ENCODE data around the gene FAM83G. TPM values are rescaled to one million over a fixed set of nuclear protein-coding genes. Genes with fewer than 3 reads are reported as not detected.

The FAM83G gene
- polyA plus RNA-seq, 4 donors = 6.7 to 8.6 (median 7.7) TPM

DNA sequence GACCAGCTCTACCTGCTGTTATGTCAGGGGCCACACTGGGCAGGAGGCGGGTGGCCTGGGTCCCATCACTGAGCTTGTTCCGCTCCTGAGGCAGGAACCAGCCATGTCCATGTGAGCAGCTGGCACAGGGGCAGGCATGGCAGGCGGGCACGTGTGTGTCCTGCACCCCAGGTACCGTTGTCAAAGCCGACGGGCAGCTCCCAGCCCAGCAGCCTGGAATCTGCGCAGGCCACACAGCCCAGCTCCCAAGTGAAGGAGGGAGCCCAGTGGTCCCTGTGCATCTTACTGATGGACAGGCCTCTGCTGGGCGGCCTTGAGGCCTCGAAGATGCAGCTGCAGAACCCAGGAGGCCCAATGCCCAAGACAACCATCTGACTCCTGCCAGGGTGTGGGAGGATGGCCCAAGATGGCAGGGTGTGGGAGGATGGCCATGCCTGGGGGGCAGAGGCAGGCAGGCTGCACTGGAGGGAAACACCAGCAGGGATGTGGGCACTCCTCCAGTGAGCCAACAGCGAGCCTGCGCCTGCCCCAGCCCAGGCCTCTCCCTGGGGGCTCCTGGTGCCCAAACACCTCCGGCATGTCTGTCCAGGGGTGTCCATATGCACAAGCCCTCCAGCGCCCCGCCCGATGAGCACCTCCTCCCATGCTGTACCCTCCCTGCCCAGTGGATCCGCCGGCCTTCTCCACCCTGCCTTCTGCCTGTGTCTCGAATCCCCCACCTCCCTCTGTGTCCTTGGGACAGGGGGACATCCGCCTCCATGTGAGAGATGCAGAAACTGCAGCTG, 12.8 kb downstream of the FAM83G start:
- no peak for DNase-seq (ENCODE audit: low read depth in 4 of 4, low spot score in 2 of 4)

DNA sequence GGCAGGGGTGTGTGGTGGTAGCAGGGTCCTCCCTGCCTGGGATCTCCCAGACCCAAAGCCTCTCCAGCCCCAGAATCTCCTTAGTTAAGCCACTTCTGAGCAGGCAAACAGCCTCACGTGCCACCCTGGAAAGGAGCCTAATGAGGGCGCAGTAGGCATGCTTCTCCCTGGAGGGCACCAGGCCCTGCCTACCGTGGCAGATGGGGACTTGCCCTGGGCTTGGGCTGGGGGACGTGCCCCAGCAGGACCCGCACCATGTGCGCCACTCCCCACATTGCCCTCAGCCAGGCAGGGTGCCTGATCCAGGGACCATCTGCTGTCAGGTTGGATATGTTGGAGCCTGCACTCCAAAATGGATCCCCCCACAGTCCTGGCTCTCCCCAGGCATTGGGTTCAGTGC, 14.2 kb downstream of the FAM83G start:
- no peak for DNase-seq (ENCODE audit: low read depth in 4 of 4, low spot score in 2 of 4)

DNA sequence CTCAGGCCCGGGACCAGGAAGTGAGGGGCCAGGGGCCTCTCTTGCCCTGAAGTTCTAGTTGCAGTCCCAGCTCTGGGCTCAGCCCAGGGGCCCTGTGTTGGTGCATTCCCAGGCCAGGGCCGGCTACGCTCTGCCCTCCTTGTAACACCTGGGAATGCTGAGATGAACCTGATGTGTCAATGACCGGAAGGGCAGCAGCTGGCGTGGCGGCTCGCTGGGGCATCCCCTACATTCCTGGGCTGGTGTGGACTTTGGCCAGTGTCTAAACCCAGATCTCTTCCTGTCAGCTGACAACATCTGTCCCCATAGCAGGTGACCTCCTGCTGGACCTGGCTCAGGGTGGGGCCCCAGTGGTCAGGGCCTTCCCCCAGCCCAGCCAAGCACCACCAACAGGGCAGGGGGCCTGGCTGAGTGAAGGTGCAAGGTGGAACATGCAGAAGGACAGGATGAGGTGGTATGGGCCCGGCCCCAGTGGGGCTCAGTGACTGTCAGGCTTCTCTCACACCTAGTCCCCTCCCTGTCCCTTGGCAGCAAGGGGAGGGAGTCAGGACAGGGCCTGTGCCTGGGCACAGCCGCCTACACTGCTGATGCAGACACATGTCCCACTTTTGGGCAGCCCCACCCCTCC, 15.9 kb downstream of the FAM83G start:
- no peak for DNase-seq (ENCODE audit: low read depth in 4 of 4, low spot score in 2 of 4)

DNA sequence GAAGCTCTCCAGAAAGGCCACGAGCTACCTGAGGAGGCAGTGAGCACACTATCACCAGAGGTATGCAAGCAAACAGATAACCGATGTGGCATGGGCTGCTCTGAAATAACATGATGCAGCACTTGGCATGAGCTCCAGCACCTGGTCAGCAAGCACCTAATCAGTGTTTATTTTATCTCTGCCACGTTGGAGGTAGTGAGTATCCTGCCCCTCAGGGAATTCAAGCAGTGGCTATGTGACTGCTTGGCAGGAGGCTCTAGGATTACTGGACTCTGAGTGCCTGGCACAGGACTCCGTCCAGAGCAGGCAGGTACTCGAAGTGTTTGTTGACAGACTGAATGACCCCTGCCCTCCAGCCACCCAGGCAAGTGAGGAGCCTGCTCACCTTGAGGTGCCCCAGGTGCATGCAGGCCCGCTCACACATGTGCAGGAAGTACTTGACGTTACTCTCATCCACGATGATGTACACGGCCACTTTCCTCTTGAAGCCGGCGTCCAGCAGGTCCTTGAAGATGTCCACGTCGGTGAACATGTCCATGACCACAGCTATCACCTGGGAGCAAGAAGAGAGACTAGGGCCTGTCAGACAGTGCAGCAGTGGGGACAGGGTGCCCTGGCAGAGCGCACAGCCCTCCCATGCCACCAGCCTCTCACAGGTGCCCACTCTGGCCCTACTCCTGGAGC, 16.6 kb downstream of the FAM83G start:
- DNase-seq (ENCODE audit: low read depth in 4 of 4, low spot score in 2 of 4) = no peak

DNA sequence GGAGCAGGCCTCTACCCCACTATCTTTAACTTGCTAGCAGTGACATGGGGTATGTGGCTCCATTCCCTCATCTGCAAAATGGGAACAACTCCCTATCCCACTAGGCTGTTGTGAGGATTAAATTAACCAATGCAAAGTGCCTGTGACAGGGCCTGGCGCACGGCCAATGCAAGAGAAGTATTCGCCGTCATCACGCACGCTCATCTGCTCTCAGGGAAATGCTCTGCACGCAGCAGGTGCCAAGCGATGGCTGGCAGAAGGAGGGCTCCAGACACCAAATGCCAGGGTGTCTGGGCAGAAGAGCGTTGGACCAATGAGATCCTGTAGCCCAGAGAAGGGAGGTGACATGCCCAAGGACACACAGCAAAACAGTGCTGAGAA, 17.3 kb downstream of the FAM83G start:
- DNase-seq (ENCODE audit: low read depth in 4 of 4, low spot score in 2 of 4) = no peak

DNA sequence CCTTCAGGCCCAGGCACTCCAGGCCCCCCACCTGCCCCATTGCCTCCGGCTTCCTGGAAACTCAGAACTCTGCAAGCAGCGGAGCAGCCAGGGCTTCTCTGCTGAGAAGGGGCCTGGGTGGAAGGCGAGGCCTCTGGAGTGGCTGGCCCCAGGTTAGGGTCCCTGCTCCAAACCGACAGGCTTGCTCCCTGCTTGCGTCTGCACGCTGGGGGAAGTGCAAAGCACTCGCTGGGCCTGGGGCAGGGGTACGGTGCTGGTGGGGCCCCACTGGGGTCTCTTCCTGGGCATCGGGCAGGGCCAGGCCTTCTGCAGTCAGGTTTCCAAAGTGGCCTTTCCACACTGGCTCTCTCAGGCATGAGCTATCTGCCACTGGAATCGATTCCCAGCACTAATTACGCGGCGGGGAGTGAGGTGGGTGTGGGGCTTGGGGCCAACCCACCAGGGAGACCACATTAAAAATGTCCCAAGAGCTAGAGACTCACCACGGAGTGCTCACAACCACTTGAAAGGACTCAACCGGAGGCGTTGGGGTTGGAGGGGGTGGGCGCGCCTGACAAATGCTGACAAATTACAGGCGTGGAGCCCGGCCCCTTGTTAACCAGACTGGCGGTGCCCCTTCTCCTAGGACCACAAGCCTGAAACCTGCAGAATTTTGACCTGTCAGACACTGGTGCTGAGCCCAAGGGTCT, 17.9 kb downstream of the FAM83G start:
- DNase-seq (ENCODE audit: low read depth in 4 of 4, low spot score in 2 of 4) = no peak

DNA sequence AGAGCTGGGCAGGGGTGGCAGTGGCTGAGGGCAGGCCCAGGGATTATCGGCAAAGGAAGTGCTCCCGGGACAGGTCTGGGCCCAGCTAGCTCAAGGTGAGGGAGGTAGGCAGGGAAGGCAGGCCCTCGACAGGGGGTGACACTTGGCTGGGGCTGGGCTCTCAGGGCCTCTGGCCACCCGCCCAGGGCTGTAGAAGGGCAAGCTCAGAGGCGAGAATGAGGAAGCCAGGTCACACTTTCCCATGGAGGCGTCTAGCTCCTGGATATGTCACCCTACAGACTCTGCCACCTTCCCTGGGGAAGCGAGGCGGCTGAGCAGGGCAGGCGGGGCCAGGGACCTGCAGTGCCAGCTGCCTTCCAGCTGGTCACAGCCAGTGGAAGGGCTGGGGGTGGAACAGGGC, 19.1 kb downstream of the FAM83G start:
- DNase-seq (ENCODE audit: low read depth in 4 of 4, low spot score in 2 of 4) = no peak

DNA sequence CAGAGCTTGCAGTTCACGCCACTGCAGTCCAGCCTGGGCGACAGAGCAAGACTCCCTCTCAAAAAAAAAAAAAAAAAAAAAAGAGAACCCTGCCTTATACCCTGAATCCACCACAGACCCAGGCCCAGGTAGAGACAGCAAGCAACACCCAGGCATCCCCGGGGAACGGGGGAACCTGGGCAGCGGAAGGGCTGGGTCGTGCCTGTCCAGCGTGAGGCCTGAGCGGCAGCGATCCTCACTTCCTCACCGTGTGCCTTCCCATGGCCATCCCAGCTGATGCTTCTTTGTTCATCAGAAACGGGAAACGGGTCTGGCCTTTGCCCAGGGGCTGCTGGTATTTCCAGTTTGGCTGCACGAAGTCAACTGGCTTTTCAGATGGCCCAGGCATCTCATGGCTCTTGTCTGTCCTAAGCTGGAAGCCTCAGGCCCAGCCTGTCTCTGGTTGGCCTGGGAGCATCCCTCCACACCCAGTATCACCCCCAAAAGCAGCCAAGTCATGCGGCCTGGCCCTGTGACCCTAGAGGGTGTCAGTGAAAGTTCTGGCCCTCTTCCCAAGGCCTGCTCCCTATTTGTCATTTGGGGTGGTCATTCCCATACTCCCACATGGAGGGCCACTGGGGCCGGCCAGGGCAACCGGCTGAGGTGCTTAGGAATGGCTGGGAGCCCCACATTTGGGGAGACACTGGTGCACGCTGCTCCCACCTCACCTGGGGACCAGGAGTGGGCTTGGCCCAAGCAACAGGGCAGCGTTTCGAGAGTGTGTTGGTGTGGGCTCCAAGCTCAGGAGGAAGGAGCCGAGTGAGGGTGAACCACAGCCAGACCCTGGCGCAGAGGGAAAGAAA, 20.1 kb downstream of the FAM83G start:
- no peak for DNase-seq (ENCODE audit: low read depth in 4 of 4, low spot score in 2 of 4)

DNA sequence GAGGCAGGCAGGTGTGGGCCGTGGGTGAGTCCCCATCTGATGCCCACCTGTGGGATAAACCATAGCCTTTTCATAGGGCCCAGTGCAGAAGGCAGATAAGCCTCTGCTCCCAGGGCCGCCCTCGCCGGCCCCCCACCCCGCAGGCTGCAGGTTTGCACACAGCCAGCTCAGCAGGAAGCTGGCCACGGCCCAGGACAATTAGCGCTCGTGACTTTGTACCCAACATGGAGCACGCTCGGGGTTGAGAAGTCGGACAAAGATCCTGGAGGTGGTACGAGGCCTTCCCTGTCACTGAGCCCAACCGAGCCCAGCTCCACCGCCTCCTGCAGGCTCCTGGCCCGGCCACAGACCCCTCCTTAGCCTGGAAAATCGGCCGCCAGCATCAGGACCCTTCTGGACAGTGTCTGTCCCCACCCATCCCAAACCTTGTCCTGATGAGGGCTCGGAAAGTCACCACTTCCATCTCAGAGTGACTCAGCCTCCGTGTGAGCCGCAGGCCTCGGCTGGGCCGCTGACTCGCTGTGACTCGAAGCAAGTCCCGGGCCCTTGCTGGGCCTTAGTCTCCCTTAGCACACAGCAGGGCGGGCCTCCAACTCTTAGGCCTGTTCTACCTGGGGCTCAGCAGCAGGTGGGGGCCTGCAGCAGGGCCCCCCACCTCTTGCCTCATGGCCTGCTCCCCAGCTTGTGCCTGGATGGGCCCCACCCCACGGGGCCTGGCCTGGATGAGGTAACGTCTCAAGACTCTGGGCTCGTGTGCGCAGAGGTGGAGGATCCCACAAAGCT, 22.7 kb downstream of the FAM83G start:
- no peak for DNase-seq (ENCODE audit: low read depth in 4 of 4, low spot score in 2 of 4)

DNA sequence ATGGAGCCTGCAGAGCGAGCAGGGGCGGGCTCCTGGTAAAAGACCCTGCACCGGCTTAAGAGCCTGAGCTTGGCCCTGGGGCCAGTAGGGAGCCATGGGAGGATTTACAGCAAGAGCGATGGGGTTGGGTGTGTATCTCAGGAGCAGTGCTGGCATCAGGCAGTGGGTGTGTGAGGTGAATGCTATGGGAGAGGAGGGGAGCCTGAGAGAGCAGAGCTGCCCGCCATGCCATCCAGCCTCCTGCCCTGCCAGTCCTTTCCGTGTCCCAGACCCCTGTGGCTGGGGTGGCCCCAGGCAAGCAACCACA, 23.3 kb downstream of the FAM83G start:
- DNase-seq (ENCODE audit: low read depth in 4 of 4, low spot score in 2 of 4) = no peak

DNA sequence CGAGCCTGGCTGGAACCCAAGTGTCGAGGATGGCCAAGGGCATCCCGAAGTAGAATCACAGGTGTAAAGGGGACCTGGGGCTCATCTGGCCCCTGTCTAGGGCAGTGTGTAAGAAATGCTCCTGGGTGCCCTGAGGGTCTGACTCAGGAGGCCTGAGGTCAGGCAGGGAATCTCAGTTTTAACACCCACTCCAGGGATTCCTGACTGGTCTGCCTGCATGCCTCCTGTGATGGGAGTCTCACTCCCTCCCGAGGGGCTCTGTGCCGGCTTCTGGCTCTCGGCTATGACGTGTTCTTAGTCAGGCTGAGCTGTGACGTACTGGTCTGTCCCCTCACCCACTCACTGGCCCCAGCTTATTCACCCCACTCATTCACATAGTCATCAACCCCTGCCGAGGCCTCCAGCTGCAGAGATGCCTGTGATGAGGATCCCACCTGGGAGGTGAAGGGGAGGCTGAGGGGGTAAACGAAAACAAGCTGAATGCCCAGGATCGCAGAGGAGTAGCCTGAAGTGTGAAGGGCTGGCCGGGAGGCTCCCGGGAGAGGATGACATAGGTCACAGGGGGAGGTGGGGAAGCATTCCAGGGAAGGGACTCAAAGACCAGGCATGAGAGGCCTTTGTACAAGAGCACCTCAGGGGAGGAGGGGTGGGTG, 23.8 kb downstream of the FAM83G start:
- DNase-seq (ENCODE audit: low read depth in 4 of 4, low spot score in 2 of 4) = no peak

DNA sequence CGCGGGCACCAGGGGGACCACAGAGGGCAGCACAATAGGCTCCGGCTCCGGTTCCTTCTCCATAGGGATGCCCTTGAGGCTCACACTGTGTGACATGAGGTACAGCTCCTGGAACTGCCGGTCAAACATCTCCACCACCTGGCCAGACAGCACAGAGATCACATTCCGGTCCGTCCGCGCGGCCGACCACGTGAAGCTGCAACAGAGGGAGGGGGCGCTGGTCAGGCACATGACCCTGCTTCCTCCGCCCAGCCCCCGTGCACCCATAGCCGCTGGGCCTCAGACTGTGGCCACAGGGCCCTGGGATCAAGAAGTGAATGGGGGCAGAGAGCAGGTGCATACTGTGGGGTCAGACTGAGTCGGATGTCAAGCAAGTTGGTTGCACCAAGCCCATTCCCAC, 25.9 kb downstream of the FAM83G start:
- DNase-seq (ENCODE audit: low read depth in 4 of 4, low spot score in 2 of 4) = no peak

DNA sequence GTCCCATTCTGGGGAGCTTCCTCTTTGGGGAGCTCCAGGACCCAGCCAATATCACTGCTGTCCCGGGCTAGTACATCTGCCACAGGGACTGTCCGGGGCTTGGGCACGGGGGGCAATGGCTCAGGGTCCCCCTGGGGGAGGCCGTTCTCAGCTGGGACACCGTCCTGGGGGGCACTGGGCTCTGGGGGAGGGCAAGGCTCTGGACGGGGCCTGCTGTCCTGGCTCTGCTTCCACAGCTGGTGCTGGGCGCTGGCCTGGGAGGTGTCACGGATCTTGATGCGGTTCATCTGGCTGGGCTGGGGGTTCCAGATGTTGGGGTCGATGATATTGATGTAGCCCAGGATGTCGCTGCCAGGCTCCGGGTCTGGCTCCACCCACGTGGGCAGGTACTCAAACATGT, 26.5 kb downstream of the FAM83G start:
- no peak for DNase-seq (ENCODE audit: low read depth in 4 of 4, low spot score in 2 of 4)

DNA sequence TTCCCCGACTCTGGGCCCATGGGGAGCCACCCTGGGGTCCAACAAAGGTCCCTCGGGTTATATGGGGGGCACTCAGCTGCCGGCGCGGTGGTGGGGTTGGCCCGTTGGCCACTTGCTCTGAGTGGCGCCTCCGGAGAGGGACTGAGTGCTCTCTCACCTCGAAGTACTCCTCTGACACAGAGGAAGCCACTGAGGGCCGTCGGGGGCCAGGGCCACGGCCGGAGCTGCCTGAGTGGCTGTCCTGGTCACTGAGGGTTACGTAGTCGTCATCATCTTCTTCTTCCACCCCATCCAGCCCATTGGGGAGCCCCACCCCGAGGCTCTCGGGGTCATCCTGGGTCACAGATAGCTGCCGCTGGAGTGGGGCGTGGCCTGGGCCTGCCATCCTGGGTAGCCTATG, 26.9 kb downstream of the FAM83G start:
- DNase-seq (ENCODE audit: low read depth in 4 of 4, low spot score in 2 of 4) = no peak

DNA sequence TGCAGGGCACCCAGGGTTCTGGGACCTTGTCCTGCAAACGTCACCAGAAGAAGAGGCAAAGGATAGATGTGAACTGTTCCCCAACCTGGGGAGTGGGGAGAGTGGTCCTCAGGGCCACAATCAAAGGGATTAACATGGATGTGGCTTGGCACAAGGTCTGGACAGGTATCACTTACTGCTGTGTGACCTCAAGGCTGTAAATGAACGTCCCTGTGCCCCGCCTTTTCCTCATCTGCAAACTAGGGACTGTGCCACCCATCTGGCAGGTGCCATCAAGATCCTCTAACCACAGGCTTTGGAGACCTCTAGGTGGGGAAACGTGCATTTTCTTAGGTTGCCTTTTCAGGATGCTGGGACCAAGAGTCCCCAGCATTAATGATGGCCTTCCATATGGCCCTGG, 27.5 kb downstream of the FAM83G start:
- DNase-seq (ENCODE audit: low read depth in 4 of 4, low spot score in 2 of 4) = no peak

DNA sequence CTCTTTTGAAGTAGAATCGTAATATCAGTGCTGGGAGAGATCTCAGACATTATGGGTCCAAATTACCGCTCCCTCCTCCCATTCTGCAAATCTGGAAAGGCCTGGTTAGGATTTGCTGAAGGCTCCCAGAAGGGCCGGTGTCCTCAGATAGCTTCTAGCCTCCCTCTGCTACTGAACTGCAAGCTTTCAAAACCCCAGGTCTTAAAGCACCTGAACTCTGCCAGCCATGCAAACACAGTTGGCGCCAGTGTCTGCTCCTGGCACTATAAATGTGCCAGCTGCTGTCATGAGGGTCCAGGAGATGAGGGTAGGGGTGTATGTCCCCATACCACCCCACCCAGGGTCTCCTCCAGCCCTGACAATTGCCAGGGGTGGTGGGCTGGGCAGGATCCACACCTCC, 28.4 kb downstream of the FAM83G start:
- no peak for DNase-seq (ENCODE audit: low read depth in 4 of 4, low spot score in 2 of 4)

DNA sequence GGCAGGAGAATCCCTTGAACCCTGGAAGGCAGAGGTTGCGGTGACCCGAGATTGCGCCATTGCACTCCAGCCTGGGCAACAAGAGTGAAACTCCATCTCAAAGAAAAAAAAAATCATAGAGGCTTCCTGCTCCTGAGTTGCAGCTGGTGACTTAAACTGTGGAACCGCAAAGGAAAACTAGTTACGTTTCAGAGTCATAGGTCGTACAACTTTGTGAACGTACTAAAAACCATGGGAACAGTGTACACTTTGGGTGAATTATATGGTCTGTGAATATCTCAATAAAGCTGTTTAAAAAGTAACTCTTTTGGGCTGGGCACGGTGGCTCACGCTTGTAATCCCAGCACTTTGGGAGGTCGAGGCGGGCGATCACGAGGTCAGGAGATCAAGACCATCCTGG, 29.0 kb downstream of the FAM83G start:
- no peak for DNase-seq (ENCODE audit: low read depth in 4 of 4, low spot score in 2 of 4)

DNA sequence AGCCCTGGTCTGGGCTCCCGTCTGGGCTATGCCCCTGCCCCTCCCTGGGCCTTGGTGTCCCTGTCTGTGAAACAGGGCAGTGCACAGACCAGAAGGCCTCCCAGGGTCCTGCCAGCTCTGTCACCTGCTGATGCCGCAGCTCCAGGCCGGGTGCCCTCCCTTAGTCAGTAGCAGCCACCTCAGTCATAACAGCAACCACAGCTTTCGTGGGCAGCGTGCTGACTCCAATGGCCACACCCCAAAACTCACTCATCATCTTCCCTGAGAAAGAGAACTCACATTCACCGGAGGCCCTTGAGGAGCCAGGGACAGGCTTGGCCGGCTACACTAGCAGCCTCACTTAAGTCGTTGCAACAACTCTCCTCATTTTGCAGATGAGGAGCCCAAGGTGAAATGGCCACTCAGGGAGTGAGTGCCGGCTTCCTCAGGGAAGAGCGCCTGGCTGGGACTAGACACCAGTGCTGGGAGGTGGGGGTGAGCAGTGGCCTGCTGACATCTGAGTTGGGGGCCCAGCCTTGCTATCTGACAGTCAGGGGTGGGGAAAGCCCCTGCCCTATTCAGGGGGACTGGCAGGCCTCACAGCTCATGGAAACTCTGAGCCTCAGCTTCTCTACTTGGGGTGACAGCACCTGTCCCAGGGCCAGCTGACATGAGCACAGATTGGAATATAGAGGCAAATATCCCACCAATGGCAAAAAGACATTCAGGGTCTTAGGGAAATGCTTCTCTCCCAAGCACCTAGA, 30.0 kb downstream of the FAM83G start:
- no peak for DNase-seq (ENCODE audit: low read depth in 4 of 4, low spot score in 2 of 4)

DNA sequence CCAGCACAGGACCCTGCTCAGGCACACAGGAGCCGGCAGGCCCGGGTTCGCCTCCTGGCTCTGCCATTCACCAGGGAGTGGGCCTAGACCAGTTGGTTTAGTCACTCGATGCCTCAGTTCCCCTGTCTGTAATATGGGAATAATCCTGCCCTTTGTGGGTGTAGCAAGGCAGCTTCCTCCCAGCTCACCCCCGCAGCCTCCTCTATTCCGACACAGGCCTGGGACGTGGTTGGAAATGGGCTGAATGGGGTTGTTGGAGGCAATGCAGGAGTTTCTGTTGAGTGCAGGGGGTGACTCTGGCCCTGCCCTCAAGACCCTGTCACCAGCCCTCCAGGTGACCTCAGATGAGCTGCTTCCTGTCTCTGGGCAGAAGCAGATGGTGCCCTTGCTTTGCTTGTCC, 32.8 kb downstream of the FAM83G start:
- no peak for DNase-seq (ENCODE audit: low read depth in 4 of 4, low spot score in 2 of 4)
